ENCODE measurements around the gene ELMO2.

Gene ELMO2

GRCh38 chr20:46420878-46421277 lies 14.5 kb upstream of the ELMO2 start:
- H3K4ac ChIP-seq (ENCODE audit: low read depth, low read length): no peak overlapping the region
- H4K8ac ChIP-seq (ENCODE audit: low read depth, low read length): no peak overlapping the region
- no peak overlapping the region for H3K4me2 ChIP-seq (ENCODE audit: low read length)

GRCh38 chr20:46419882-46420281 lies 13.5 kb upstream of the ELMO2 start:
- no peak overlapping the region for H4K12ac ChIP-seq (ENCODE audit: low read depth, low read length)
- H4K8ac ChIP-seq (ENCODE audit: low read depth, low read length): no peak overlapping the region
- H3K18ac ChIP-seq (ENCODE audit: low read length): no peak overlapping the region
- H2AK5ac ChIP-seq (ENCODE audit: low read length): no peak overlapping the region
- H3K9me3 ChIP-seq (ENCODE audit: insufficient read depth, low read depth, low read length): no peaks in the 10 kb centered on the region
- no peak for DNase-seq
- no peak overlapping the region for H3K27ac ChIP-seq (ENCODE audit: low read depth, low read length)
- no peak overlapping the region for H3K14ac ChIP-seq (ENCODE audit: low read length)
- no peak overlapping the region for H3K9ac ChIP-seq (ENCODE audit: low read length)
- no peaks in the 10 kb centered on the region for H3K27me3 ChIP-seq (ENCODE audit: insufficient read depth, low read length)
- H2BK5ac ChIP-seq (ENCODE audit: low read depth, low read length, poor library complexity): no peak overlapping the region
- H3K36me3 ChIP-seq (ENCODE audit: control insufficient read depth in 1 of 2, insufficient read depth in 2 of 2, low read length in 2 of 2): no peaks in the 10 kb centered on the region
- H3K4ac ChIP-seq (ENCODE audit: low read depth, low read length): no peak overlapping the region
- H3K4me1 ChIP-seq (ENCODE audit: control insufficient read depth in 1 of 2, insufficient read depth in 2 of 2, low read length in 2 of 2): no peaks in the 10 kb centered on the region
- no peaks in the 10 kb centered on the region for H3K79me1 ChIP-seq (ENCODE audit: low read length)
- H3K23ac ChIP-seq (ENCODE audit: low read length): no peak overlapping the region
- H2BK120ac ChIP-seq (ENCODE audit: insufficient read depth, low read length, poor library complexity): no peak overlapping the region
- H2AFZ ChIP-seq (ENCODE audit: insufficient read depth, low read length, poor library complexity): no peak overlapping the region
- no CpG with 5 or more reads among the region's 1 CpG for WGBS (ENCODE audit: extremely low coverage, insufficient coverage, insufficient read length)
- H4K91ac ChIP-seq (ENCODE audit: low read depth, low read length): no peak overlapping the region
- H3K4me3 ChIP-seq (ENCODE audit: low read depth, low read length): no peak overlapping the region
- no peaks in the 10 kb centered on the region for H3K79me2 ChIP-seq (ENCODE audit: control insufficient read depth, insufficient read depth, low read length, poor library complexity)
- H2BK12ac ChIP-seq (ENCODE audit: low read length): no peak overlapping the region
- no peak overlapping the region for H3K4me2 ChIP-seq (ENCODE audit: low read length)

More at GRCh38 chr20:46420878-46421277, 14.5 kb upstream of the ELMO2 start:
- Histone ChIP-seq H3K27ac (ENCODE audit: low read depth, low read length) (no peak overlapping the region), H2AFZ (ENCODE audit: insufficient read depth, low read length, poor library complexity) (no peak overlapping the region), H3K79me1 (ENCODE audit: low read length) (no peaks in the 10 kb centered on the region), H3K27me3 (ENCODE audit: insufficient read depth, low read length) (no peaks in the 10 kb centered on the region), H3K9me3 (ENCODE audit: insufficient read depth, low read depth, low read length) (no peaks in the 10 kb centered on the region), H2BK12ac (ENCODE audit: low read length) (no peak overlapping the region), H3K9ac (ENCODE audit: low read length) (no peak overlapping the region), H4K12ac (ENCODE audit: low read depth, low read length) (no peak overlapping the region), H3K23ac (ENCODE audit: low read length) (no peak overlapping the region), H3K4me3 (ENCODE audit: low read depth, low read length) (no peak overlapping the region), H3K79me2 (ENCODE audit: control insufficient read depth, insufficient read depth, low read length, poor library complexity) (no peaks in the 10 kb centered on the region), H4K91ac (ENCODE audit: low read depth, low read length) (no peak overlapping the region), H2AK5ac (ENCODE audit: low read length) (no peak overlapping the region), H2BK5ac (ENCODE audit: low read depth, low read length, poor library complexity) (no peak overlapping the region), H3K4me1 (ENCODE audit: control insufficient read depth in 1 of 2, insufficient read depth in 2 of 2, low read length in 2 of 2) (no peaks in the 10 kb centered on the region), H3K36me3 (ENCODE audit: control insufficient read depth in 1 of 2, insufficient read depth in 2 of 2, low read length in 2 of 2) (no peaks in the 10 kb centered on the region), H3K14ac (ENCODE audit: low read length) (no peak overlapping the region), H2BK120ac (ENCODE audit: insufficient read depth, low read length, poor library complexity) (no peak overlapping the region), H3K18ac (ENCODE audit: low read length) (no peak overlapping the region)
- WGBS (ENCODE audit: extremely low coverage, insufficient coverage, insufficient read length): no CpG with 5 or more reads among the region's 5 CpGs
- no peak for DNase-seq

- Histone ChIP-seq H3K36me3 (ENCODE audit: control insufficient read depth in 1 of 2, insufficient read depth in 2 of 2, low read length in 2 of 2) (no peaks in the 10 kb centered on the region), H2AFZ (ENCODE audit: insufficient read depth, low read length, poor library complexity) (no peak overlapping the region), H2BK12ac (ENCODE audit: low read length) (no peak overlapping the region), H3K79me2 (ENCODE audit: control insufficient read depth, insufficient read depth, low read length, poor library complexity) (no peaks in the 10 kb centered on the region), H3K4me1 (ENCODE audit: control insufficient read depth in 1 of 2, insufficient read depth in 2 of 2, low read length in 2 of 2) (no peaks in the 10 kb centered on the region), H2BK120ac (ENCODE audit: insufficient read depth, low read length, poor library complexity) (no peak overlapping the region), H3K9ac (ENCODE audit: low read length) (no peak overlapping the region), H3K9me3 (ENCODE audit: insufficient read depth, low read depth, low read length) (no peaks in the 10 kb centered on the region), H3K4me2 (ENCODE audit: low read length) (no peak overlapping the region), H4K12ac (ENCODE audit: low read depth, low read length) (no peak overlapping the region), H4K8ac (ENCODE audit: low read depth, low read length) (no peak overlapping the region), H3K27me3 (ENCODE audit: insufficient read depth, low read length) (no peaks in the 10 kb centered on the region), H2AK5ac (ENCODE audit: low read length) (no peak overlapping the region), H3K4me3 (ENCODE audit: low read depth, low read length) (no peak overlapping the region), H2BK5ac (ENCODE audit: low read depth, low read length, poor library complexity) (no peak overlapping the region), H3K27ac (ENCODE audit: low read depth, low read length) (no peak overlapping the region), H3K23ac (ENCODE audit: low read length) (no peak overlapping the region), H3K18ac (ENCODE audit: low read length) (no peak overlapping the region), H3K4ac (ENCODE audit: low read depth, low read length) (no peak overlapping the region), H3K79me1 (ENCODE audit: low read length) (no peaks in the 10 kb centered on the region), H4K91ac (ENCODE audit: low read depth, low read length) (no peak overlapping the region), H3K14ac (ENCODE audit: low read length) (no peak overlapping the region)
- no CpG with 5 or more reads among the region's 2 CpGs for WGBS (ENCODE audit: extremely low coverage, insufficient coverage, insufficient read length)
- no peak for DNase-seq
These were observed 10.4 kb upstream of the ELMO2 start for GRCh38 chr20:46416839-46417238.

GRCh38 chr20:46416421-46416820 lies 10.0 kb upstream of the ELMO2 start:
- Histone ChIP-seq H3K4me3 (ENCODE audit: low read depth, low read length) (no peak overlapping the region), H2AFZ (ENCODE audit: insufficient read depth, low read length, poor library complexity) (no peak overlapping the region), H3K4ac (ENCODE audit: low read depth, low read length) (no peak overlapping the region), H2BK120ac (ENCODE audit: insufficient read depth, low read length, poor library complexity) (no peak overlapping the region), H2BK5ac (ENCODE audit: low read depth, low read length, poor library complexity) (no peak overlapping the region), H3K4me2 (ENCODE audit: low read length) (no peak overlapping the region), H3K36me3 (ENCODE audit: control insufficient read depth in 1 of 2, insufficient read depth in 2 of 2, low read length in 2 of 2) (no peaks in the 10 kb centered on the region), H3K23ac (ENCODE audit: low read length) (no peak overlapping the region), H3K27me3 (ENCODE audit: insufficient read depth, low read length) (no peaks in the 10 kb centered on the region), H4K91ac (ENCODE audit: low read depth, low read length) (no peak overlapping the region), H3K79me1 (ENCODE audit: low read length) (no peaks in the 10 kb centered on the region), H3K9ac (ENCODE audit: low read length) (no peak overlapping the region), H3K27ac (ENCODE audit: low read depth, low read length) (no peak overlapping the region), H2AK5ac (ENCODE audit: low read length) (no peak overlapping the region), H3K18ac (ENCODE audit: low read length) (no peak overlapping the region), H4K12ac (ENCODE audit: low read depth, low read length) (no peak overlapping the region), H3K79me2 (ENCODE audit: control insufficient read depth, insufficient read depth, low read length, poor library complexity) (no peaks in the 10 kb centered on the region), H3K14ac (ENCODE audit: low read length) (no peak overlapping the region), H3K9me3 (ENCODE audit: insufficient read depth, low read depth, low read length) (no peaks in the 10 kb centered on the region), H2BK12ac (ENCODE audit: low read length) (no peak overlapping the region), H3K4me1 (ENCODE audit: control insufficient read depth in 1 of 2, insufficient read depth in 2 of 2, low read length in 2 of 2) (no peaks in the 10 kb centered on the region), H4K8ac (ENCODE audit: low read depth, low read length) (no peak overlapping the region)
- DNase-seq: no peak
- WGBS (ENCODE audit: extremely low coverage, insufficient coverage, insufficient read length): no CpG with 5 or more reads among the region's 3 CpGs

Data from trophoblast cell (in vitro differentiated cells and primary cell).